ENCODE data around the gene BDKRB2. TPM values are rescaled to one million over a fixed set of nuclear protein-coding genes. Genes with fewer than 3 reads are reported as not detected.

BDKRB2 gene
- total RNA-seq, 1 experiment from 2014 or later = 0.15 TPM

DNA sequence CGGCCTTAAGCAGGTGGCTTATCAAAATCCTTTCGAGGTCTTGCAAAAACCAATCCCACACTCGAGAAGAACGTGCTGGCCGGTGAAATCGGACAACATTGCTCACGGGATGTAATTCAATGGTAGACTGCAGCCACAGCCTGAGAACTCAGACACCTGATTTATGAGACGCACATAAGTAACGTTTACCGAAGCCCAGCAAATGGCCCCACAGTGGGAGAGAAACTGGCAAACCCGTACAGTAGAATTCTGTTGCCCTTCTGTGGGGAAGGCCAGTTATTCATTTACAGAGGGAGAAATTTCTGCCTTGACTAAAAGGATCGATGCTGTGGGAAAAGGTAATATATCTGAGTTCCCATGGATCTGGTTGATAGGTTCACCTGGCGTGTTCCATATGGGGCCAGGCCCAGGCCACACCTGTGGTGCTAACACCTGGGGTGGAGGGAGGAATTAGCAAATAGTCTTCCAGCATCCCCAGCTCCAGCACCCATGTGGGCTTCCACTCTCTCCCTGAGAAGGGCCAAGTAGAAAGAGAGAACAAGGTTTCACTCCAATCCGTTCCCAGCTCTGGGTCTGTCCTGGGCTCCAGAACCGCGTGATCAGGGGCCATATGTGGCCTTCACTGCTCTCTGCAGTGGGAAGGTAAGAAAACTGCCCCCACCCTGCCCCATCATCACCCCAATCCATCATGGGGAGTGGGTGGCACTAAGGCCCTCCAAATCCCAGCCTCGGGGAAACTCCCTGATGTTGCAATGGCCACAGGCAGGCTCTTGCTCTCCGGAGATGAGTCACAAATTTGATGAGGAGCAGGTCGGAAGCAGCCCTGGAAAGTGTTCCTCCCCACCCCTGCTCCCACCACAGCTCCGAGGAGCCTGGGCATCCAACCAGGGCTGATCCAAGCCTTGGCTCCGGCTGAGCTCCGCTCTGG lies 64.1 kb downstream of the BDKRB2 start:
- H3K79me1 ChIP-seq (ENCODE audit: insufficient read depth, low read depth, low read length, poor library complexity, severe bottlenecking) = no peaks in the 10 kb centered on the region
- H2AK5ac ChIP-seq (ENCODE audit: insufficient read length, low read length) = no peak overlapping the region
- H3K4me1 Mint-ChIP-seq = no peaks in the 10 kb centered on the region
- H4K20me1 ChIP-seq (ENCODE audit: control insufficient read depth, insufficient read depth, insufficient read length) = no peaks in the 10 kb centered on the region
- H2BK5ac ChIP-seq (ENCODE audit: insufficient read length, low read length) = no peak overlapping the region
- peaks cover 4 to 11% (median 4%) of the 10 kb centered on the region in 3 experiments; a peak in 3 of 7 replicates for H3K36me3 Mint-ChIP-seq (ENCODE audit: insufficient read depth in 1 of 3, low read depth in 3 of 3)
- H2BK15ac ChIP-seq (ENCODE audit: low read depth, low read length) = no peak overlapping the region
- no peak overlapping the region for H2BK20ac ChIP-seq (ENCODE audit: low read depth, low read length, poor library complexity, severe bottlenecking)
- no CpG with 5 or more reads among the region's 22 CpGs for WGBS (ENCODE audit: extremely low coverage, insufficient read length, low lambda C conversion rate)
- H3T11ph ChIP-seq (ENCODE audit: low read length) = no peak overlapping the region
- H3K27me3 Mint-ChIP-seq (ENCODE audit: low read depth) = peaks cover 2% of the 10 kb centered on the region
- H2BK12ac ChIP-seq (ENCODE audit: insufficient read length, low read depth, low read length) = no peak overlapping the region
- no peaks in the 10 kb centered on the region for H3K4me1 ChIP-seq (ENCODE audit: insufficient read depth, low read length)
- H3K79me2 ChIP-seq (ENCODE audit: insufficient read depth, low read length) = no peaks in the 10 kb centered on the region
- TF ChIP-seq, protein P1, sequence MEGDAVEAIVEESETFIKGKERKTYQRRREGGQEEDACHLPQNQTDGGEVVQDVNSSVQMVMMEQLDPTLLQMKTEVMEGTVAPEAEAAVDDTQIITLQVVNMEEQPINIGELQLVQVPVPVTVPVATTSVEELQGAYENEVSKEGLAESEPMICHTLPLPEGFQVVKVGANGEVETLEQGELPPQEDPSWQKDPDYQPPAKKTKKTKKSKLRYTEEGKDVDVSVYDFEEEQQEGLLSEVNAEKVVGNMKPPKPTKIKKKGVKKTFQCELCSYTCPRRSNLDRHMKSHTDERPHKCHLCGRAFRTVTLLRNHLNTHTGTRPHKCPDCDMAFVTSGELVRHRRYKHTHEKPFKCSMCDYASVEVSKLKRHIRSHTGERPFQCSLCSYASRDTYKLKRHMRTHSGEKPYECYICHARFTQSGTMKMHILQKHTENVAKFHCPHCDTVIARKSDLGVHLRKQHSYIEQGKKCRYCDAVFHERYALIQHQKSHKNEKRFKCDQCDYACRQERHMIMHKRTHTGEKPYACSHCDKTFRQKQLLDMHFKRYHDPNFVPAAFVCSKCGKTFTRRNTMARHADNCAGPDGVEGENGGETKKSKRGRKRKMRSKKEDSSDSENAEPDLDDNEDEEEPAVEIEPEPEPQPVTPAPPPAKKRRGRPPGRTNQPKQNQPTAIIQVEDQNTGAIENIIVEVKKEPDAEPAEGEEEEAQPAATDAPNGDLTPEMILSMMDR (conservative IDR thresholded peaks at IDR 0.05) = no peak
- no peak overlapping the region for H3K23ac ChIP-seq (ENCODE audit: insufficient read length, low read depth, low read length)
- H3K4me2 ChIP-seq (ENCODE audit: insufficient read depth, insufficient read length, low read length) = no peak overlapping the region
- peaks cover 16 to 22% of the 10 kb centered on the region in 2 experiments; a peak in 4 of 5 replicates for H3K9me3 Mint-ChIP-seq
- H4K91ac ChIP-seq (ENCODE audit: insufficient read length, low read depth, low read length) = no peak overlapping the region
- H3K9me3 ChIP-seq (ENCODE audit: control insufficient read depth, low read depth, low read length) = no peaks in the 10 kb centered on the region
- no peaks in the 10 kb centered on the region for H3K23me2 ChIP-seq (ENCODE audit: insufficient read length, low read depth, low read length, poor library complexity, severe bottlenecking)
- H4K8ac ChIP-seq (replicated peaks; ENCODE audit: insufficient read length, low read depth, low read length) = no peak overlapping the region
- no peak overlapping the region for H3K14ac ChIP-seq (ENCODE audit: insufficient read depth, low read length)
- no peak overlapping the region for H3K27ac ChIP-seq (ENCODE audit: insufficient read length, low read depth, low read length)
- no peak overlapping the region for H3K56ac ChIP-seq (ENCODE audit: insufficient read length, low read depth, low read length)
- no peak overlapping the region for H3K9ac ChIP-seq (ENCODE audit: extremely low read depth, insufficient read length, low read length)
- no peak overlapping the region for H3K4me3 Mint-ChIP-seq
- no peak overlapping the region for H2AFZ ChIP-seq (ENCODE audit: low read length)
- H3K4ac ChIP-seq (ENCODE audit: low read depth, low read length) = no peak overlapping the region
- no peak overlapping the region for H3K18ac ChIP-seq (ENCODE audit: insufficient read length, low read depth, low read length)
- H2BK120ac ChIP-seq (ENCODE audit: low read depth, low read length, poor library complexity, severe bottlenecking) = no peak overlapping the region
- H3K27me3 ChIP-seq (ENCODE audit: insufficient read depth, low read length) = no peaks in the 10 kb centered on the region
- DNase-seq = peak; percentile 19
- H3K27ac Mint-ChIP-seq = no peak overlapping the region; a peak in 1 of 7 replicates
- no peak overlapping the region for H4K5ac ChIP-seq (ENCODE audit: insufficient read length, low read depth, low read length)
